DOHH2 (cell line): ENCODE results near the gene PPIP5K1.

Experiments
- H3F3A ChIP-seq: fragments of 200-600 bp; sonication (generic), shearing (Covaris generic); 2 replicates; pipeline ENCODE4 v1.6.0; 2016; ENCODE audit warnings: antibody characterized with exemption, mild to moderate bottlenecking; ENCODE audit not compliant: control insufficient read depth, insufficient read depth
- H3K27ac ChIP-seq: fragments of 200-600 bp; sonication (generic); 2 replicates; pipeline ENCODE4 v1.5.1; 2014; ENCODE audit warnings: low read depth, mild to moderate bottlenecking, low read length, moderate library complexity
- H3K27me3 ChIP-seq: fragments of 200-600 bp; sonication (generic); 2 replicates; pipeline ENCODE4 v1.6.1; 2014; ENCODE audit warnings: mild to moderate bottlenecking, low read length, mixed read lengths; ENCODE audit not compliant: control insufficient read depth
- H3K36me3 ChIP-seq: fragments of 200-600 bp; sonication (generic); 2 replicates; pipeline ENCODE4 v1.6.1; 2014; ENCODE audit warnings: mild to moderate bottlenecking, low read length, moderate library complexity, mixed read lengths; ENCODE audit not compliant: control insufficient read depth
- H3K4me1 ChIP-seq: fragments of 200-600 bp; sonication (generic); 2 replicates; pipeline ENCODE4 v1.6.1; 2014; ENCODE audit warnings: mild to moderate bottlenecking, low read length, mixed read lengths; ENCODE audit not compliant: control insufficient read depth
- H3K4me2 ChIP-seq: fragments of 200-600 bp; sonication (generic); 2 replicates; pipeline ENCODE4 v1.6.0; 2014; ENCODE audit warnings: mild to moderate bottlenecking, low read length, moderate library complexity
- H3K4me3 ChIP-seq: fragments of 200-600 bp; sonication (generic); 2 replicates; pipeline ENCODE4 v1.5.1; 2014; ENCODE audit warnings: mild to moderate bottlenecking, low read length, mixed read lengths
- H3K79me2 ChIP-seq: fragments of 200-600 bp; sonication (generic); 2 replicates; pipeline ENCODE4 v1.6.1; 2014; ENCODE audit warnings: mild to moderate bottlenecking, low read length, mixed read lengths; ENCODE audit not compliant: control insufficient read depth
- H3K9me2 ChIP-seq: fragments of 200-600 bp; sonication (generic); replicated peaks from 2 replicates; pipeline ENCODE4 v1.6.1; 2014; ENCODE audit warnings: mild to moderate bottlenecking, low read length, mixed read lengths; ENCODE audit not compliant: control insufficient read depth
- H3K9me3 ChIP-seq: fragments of 200-600 bp; sonication (generic); 2 replicates; pipeline ENCODE4 v1.6.1; 2014; ENCODE audit warnings: antibody characterized with exemption, low read length, mixed read lengths; ENCODE audit not compliant: control insufficient read depth, insufficient read depth
- H4K20me1 ChIP-seq: fragments of 200-600 bp; sonication (generic); 2 replicates; pipeline ENCODE4 v1.6.0; 2014; ENCODE audit warnings: low read depth, mild to moderate bottlenecking, antibody characterized with exemption, low read length, moderate library complexity; ENCODE audit not compliant: control insufficient read depth, insufficient read depth
- CTCF ChIP-seq: fragments of 200-600 bp; sonication (generic); IDR thresholded peaks from one replicate; pipeline ENCODE4 v1.5.1; 2014; ENCODE audit warnings: antibody characterized with exemption, mild to moderate bottlenecking, low read depth, low read length; ENCODE audit not compliant: poor library complexity, severe bottlenecking
- EZH2phosphoT487 ChIP-seq: fragments of 200-600 bp; sonication (generic); IDR thresholded peaks from 2 replicates; pipeline ENCODE4 v1.6.1; 2017; ENCODE audit warnings: borderline replicate concordance, mild to moderate bottlenecking, antibody characterized with exemption, low read length, moderate library complexity, mixed read lengths

Gene PPIP5K1

GRCh38 chr15:43522247-43522646 lies 67.8 kb downstream of the PPIP5K1 start:
- no peak overlapping the region for H3K27ac ChIP-seq
- H3K9me2 ChIP-seq, result no peaks in the 10 kb centered on the region
- no peak overlapping the region for H3K4me3 ChIP-seq
- H4K20me1 ChIP-seq, result no peaks in the 10 kb centered on the region
- peaks cover 29% of the 10 kb centered on the region for H3K4me1 ChIP-seq
- no peaks in the 10 kb centered on the region for H3F3A ChIP-seq
- H3K27me3 ChIP-seq, result peaks cover 13% of the 10 kb centered on the region
- no peak overlapping the region for H3K4me2 ChIP-seq
- TF ChIP-seq EZH2phosphoT487 (no peak), CTCF (no peak)
- no peaks in the 10 kb centered on the region for H3K9me3 ChIP-seq
- H3K79me2 ChIP-seq, result no peaks in the 10 kb centered on the region
- H3K36me3 ChIP-seq, result no peaks in the 10 kb centered on the region

GRCh38 chr15:43521419-43521818 lies 68.6 kb downstream of the PPIP5K1 start:
- Histone ChIP-seq H3K4me2 (no peak overlapping the region), H3K4me1 (peaks cover 34% of the 10 kb centered on the region), H3K36me3 (no peaks in the 10 kb centered on the region), H3K9me3 (no peaks in the 10 kb centered on the region), H3K9me2 (no peaks in the 10 kb centered on the region), H3K27me3 (peaks cover 13% of the 10 kb centered on the region), H3K4me3 (no peak overlapping the region), H3K27ac (no peak overlapping the region), H3F3A (no peaks in the 10 kb centered on the region), H3K79me2 (no peaks in the 10 kb centered on the region), H4K20me1 (no peaks in the 10 kb centered on the region)
- TF ChIP-seq EZH2phosphoT487 (no peak), CTCF (no peak)

GRCh38 chr15:43520138-43520537 lies 69.9 kb downstream of the PPIP5K1 start:
- H3K27me3 ChIP-seq, result peaks cover 13% of the 10 kb centered on the region
- no peak overlapping the region for H3K4me2 ChIP-seq
- H3K4me1 ChIP-seq, result peaks cover 32% of the 10 kb centered on the region
- no peaks in the 10 kb centered on the region for H3K9me2 ChIP-seq
- no peaks in the 10 kb centered on the region for H3K9me3 ChIP-seq
- no peak overlapping the region for H3K4me3 ChIP-seq
- H3K36me3 ChIP-seq, result no peaks in the 10 kb centered on the region
- no peaks in the 10 kb centered on the region for H4K20me1 ChIP-seq
- no peaks in the 10 kb centered on the region for H3F3A ChIP-seq
- TF ChIP-seq CTCF (no peak), EZH2phosphoT487 (no peak)
- H3K27ac ChIP-seq, result no peak overlapping the region
- H3K79me2 ChIP-seq, result no peaks in the 10 kb centered on the region

- Histone ChIP-seq H3K9me2 (no peaks in the 10 kb centered on the region), H3K4me3 (no peak overlapping the region), H3F3A (no peaks in the 10 kb centered on the region), H3K27me3 (peaks cover 13% of the 10 kb centered on the region), H3K4me2 (peak overlapping the region; percentile 50; the same call in 1 of the 2 replicates), H3K9me3 (no peaks in the 10 kb centered on the region), H3K27ac (no peak overlapping the region), H3K4me1 (peaks cover 23% of the 10 kb centered on the region), H3K79me2 (no peaks in the 10 kb centered on the region), H4K20me1 (no peaks in the 10 kb centered on the region), H3K36me3 (no peaks in the 10 kb centered on the region)
- no peak for TF ChIP-seq EZH2phosphoT487
- TF ChIP-seq CTCF, result no peak
Observed at GRCh38 chr15:43519196-43519595, 70.8 kb downstream of the PPIP5K1 start.
